ENCODE measurements around the gene S100A10.

GRCh38 chr1:151956957-151957497 is 36.6 kb downstream of the S100A10 start:
- TF ChIP-seq YY1 (IDR thresholded peaks at IDR 0.05; ENCODE audit: insufficient read depth, insufficient read length), result no peak
- TF ChIP-seq ZNF274 (IDR thresholded peaks at IDR 0.05; ENCODE audit: low read depth, low read length), result no peak
- TF ChIP-seq SUZ12 (IDR thresholded peaks at IDR 0.05; ENCODE audit: extremely low read depth, insufficient read depth, insufficient read length), result no peak

All from NT2/D1 (cell line).